Endothelial cell of umbilical vein (primary cell): ENCODE data around the gene CCDC15.

Experiments used
- CTCF ChIP-seq, 2 donors: IDR thresholded peaks; 1 replicate in 1 of 2; 2 replicates in 1 of 2; pipeline ENCODE4 v1.5.1; 2011; ENCODE audit warnings: low read length in 2 of 2, mild to moderate bottlenecking in 2 of 2, moderate library complexity in 2 of 2, control low read depth in 1 of 2, inconsistent platforms in 1 of 2, low read depth in 1 of 2; ENCODE audit not compliant: insufficient read depth in 1 of 2; ENCODE audit errors: extremely low read depth in 1 of 2
- EZH2 ChIP-seq: IDR thresholded peaks from 2 replicates; pipeline ENCODE4 v1.6.1; 2012; ENCODE audit warnings: borderline replicate concordance, low read depth, mild to moderate bottlenecking, moderate library complexity, low read length, inconsistent platforms; ENCODE audit not compliant: severe bottlenecking
- FOS ChIP-seq: IDR thresholded peaks from 2 replicates; pipeline ENCODE4 v1.6.1; 2011; ENCODE audit warnings: mild to moderate bottlenecking, low read length, moderate library complexity, borderline replicate concordance; ENCODE audit not compliant: insufficient read depth
- JUN ChIP-seq: IDR thresholded peaks from 2 replicates; pipeline ENCODE4 v1.6.1; 2011; ENCODE audit warnings: borderline replicate concordance, low read depth; ENCODE audit not compliant: insufficient read length, insufficient read depth
- MAX ChIP-seq: IDR thresholded peaks from 2 replicates; pipeline ENCODE4 v1.6.1; 2011; ENCODE audit not compliant: insufficient read depth, insufficient read length
- MYC ChIP-seq: IDR thresholded peaks from one replicate; pipeline ENCODE4 v1.6.1; 2011; ENCODE audit warnings: mild to moderate bottlenecking, low read depth, low read length
- POLR2A ChIP-seq: IDR thresholded peaks from 2 replicates; pipeline ENCODE4 v1.6.1; 2012; ENCODE audit warnings: low read depth, mild to moderate bottlenecking, control low read depth, low read length
- POLR2AphosphoS5 ChIP-seq: IDR thresholded peaks from 2 replicates; pipeline ENCODE4 v1.6.1; 2012; ENCODE audit warnings: low read depth, mild to moderate bottlenecking, control low read depth, low read length, moderate library complexity; ENCODE audit not compliant: insufficient read depth

GRCh38 chr11:124934862-124935547, 19.0 kb upstream of the CCDC15 start:
- TF ChIP-seq EZH2 (no peak), MYC (no peak), POLR2A (no peak), CTCF (IDR thresholded peaks at IDR 0.05; ENCODE audit: extremely low read depth in 1 of 2, insufficient read depth in 1 of 2, low read depth in 1 of 2, low read length in 2 of 2) (no peak), MAX (no peak), FOS (no peak), POLR2AphosphoS5 (no peak), JUN (no peak)
